DMS114 treated with DMSO at 0.1 percent for 48 hours (cell line): ENCODE data around the gene TMEM132D.
"Not testable (repeated sequence)": the region's sequence is repeated elsewhere in the genome, so short reads cannot be mapped to it uniquely, and the experiment has no call there.

Experiments
- DNase-seq: peaks from one replicate; lab custom pipeline; 2025; ENCODE audit not compliant: unreplicated experiment; lab: John Stamatoyannopoulos, UW

TMEM132D gene

DNA sequence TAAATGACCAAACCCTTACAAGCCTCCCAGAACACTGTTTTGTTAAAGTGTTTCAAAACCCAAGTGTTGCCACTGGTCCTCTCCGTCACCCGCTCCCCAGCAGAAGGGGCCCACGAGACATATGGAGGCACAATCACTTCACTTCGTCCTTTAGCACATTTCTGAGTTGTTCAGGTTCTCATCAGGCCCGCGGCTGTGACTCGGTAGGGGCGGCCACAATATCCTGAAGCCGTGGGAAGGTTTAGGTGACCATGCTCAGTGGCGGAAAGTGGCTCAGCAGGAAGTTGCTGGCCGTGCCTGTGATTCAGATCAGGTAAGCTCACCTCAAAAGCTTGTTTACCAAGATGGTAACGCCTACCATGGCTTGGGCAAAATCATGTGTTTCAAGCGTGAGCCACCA is 823.0 kb downstream of the TMEM132D start:
- DNase-seq, result no peak

DNA sequence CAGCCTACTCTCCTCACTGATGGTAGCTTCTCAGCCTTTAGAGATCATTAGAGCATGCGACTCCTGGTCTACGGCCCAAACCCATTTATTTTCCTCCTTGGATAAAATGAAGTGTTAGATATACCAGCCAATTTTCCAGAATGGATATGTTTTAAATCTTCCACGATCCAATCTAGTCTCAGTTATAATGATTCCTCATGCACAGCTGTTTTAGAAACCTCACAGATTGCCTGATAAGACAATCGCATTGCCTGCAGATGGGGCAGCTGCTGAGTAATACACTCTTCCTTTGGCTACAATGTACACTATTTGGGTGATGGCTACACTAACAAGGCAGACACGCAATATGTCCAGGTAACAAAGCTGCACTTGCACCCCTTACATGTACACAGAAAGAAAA is 823.4 kb downstream of the TMEM132D start:
- no peak for DNase-seq

DNA sequence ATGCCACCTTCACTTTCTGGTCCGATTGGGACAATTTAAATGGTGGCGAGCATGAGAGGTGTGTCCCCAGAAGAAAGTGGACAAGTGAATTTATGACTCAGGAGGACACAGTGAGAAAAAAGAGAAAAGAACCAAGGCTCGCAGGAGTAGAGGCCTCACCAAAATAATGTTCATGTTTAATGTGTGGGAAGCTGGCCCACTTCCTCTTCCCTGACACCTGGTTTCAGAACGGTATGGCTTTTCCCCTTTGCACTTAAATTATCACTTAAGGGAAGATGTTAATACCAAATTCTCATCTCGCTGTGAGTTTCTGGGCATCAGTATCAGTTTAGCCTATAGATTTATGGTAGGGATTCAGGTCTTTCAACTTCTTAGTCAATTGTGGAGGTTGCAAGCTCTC is 824.1 kb downstream of the TMEM132D start:
- DNase-seq, result no peak

DNA sequence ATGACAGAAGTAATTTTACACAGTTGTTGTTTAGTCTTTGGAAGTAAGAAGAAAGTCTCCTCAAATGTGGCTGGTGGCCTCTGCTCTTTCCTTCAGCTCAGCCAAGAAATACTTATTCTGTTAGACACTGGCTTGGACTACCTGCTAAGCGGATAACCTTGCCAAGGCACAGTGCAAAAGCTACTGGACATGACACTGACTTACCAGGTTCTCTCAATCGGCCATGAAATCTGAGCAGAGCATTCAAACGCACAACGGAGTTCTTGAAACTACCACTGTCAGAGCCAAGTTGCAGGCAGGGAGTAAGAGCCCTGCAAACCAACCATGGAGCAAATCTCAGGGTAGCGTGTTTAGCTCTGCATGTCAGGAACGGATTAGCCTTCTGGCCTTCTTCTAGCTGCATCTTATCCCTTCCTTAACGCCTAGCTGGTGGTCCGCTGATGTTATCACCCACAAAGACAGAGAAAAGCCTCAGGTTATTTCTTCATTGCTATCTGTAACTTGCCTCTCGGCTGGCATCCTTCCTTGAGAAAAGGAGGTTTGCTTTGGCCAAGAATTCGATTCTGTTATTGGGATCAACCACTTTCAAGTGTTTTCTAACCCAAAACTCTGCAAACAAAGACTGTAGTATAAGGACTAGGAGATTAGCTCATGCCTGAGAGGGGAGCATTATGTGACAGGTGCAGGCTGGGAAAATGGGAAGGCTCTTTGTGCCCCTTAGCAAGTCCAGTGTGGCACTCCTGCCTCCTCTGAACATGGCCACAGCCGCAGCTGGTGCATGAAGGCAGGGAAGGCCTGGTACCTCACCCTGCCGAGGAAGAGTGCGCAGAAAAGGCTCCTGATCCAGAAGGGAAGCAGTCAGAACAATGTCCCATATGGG is 827.1 kb downstream of the TMEM132D start:
- no peak for DNase-seq

DNA sequence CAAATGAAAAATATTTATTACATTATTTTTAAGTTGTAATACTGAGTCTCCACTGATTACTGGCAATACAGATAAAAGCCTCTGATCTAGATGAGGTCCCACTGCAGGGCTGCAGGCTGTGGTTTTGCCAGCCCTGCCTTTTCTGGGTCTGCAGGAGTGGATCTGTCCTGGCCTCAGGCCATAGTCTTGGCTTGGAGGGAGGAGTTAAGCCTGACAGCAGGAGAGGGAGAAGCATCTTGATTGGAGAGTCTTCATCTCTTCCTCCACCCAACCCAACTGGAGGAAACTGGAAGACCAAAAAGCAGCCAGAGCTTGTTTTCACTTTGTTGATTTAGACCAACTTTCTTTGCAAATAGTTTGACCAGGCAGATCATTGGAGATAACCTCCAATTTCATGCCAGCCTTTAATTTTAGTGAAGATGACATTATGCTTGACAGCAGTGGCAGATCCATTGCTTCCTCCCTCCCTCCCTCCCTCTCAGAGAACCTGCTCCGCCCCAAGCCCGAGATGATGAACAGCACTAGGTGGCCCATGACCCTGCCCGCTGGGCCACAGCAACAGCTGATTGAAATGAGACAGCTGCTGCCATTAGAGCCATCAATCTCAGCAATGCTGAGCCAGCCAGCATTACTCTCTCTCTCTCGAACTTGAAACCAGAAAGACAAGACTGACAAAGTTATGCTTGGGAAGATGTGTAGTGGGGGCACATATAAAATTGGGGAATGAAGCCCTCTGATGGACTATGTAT is 828.2 kb downstream of the TMEM132D start:
- DNase-seq, result no peak

DNA sequence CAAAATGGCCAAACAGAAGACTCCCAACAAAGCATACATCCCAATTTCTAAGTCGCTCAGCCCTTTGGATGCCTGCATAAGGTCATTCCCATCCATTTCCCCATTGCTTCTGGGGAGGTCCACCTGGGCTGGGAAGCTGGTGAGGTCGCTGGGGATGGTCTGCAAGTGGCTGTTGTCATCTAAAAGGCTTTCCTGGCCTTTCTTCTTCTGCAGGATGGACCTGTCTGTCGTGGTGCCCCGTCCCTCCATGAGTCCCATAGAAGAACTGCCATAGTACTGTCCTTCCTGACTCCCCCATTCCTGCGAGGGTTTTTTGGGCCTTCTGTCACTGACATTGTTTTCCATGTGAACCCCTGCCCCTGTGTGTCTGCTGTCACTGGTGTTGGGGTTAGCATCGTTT is 829.4 kb downstream of the TMEM132D start:
- DNase-seq, result no peak

DNA sequence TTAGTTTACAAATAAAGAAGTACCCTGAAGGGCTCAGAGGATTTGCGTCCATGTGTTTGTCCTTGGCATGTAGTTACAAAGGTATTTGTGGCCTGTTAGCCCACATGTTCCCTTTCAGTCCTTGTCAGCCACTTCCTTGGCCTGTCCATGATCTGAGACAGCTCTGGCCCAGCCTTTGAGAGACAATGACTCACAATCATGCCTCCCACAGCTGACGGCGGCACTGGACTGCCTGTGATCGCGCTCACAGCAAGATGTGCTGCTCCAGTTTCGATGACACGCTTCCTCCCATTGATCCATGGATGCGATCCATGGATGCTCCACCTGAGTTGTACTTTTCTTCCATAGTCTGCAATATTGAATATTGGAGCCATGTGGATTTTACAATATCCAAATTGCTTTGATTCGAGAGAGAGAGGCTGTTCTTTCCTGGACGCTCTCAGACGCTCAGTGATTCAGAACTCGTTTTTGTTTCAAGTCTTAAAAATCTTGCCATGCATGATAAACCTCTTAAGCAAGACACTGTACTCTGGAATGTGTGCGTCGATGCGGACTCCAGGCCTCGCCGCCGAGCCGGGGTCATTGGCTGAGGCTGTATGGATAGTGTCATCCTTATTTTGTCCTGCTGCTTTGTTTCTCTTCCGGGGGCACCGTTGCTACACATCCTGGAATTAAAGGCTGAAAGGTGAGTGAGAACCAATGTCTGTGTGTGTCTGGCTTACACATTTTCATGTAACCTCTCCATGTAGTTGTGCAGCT is 830.5 kb downstream of the TMEM132D start:
- no peak for DNase-seq

DNA sequence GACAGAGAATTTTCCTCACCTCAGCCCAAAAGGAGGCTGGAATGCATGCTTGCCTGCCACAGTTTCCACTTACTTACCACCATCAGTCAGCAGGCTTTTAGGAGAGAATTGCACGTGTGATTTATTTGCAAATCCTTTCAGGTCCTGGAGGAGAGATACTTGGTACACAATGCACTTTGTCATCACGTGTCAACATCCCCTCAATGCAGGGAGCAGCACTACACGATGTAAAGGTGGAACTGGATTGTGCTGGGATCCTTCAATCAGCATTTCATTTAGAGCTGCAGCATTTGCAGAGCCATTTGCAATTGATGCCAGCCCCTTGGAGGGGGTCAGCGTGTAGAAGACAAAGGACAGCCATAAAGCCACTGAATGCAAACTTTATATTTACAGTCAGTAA is 832.5 kb downstream of the TMEM132D start:
- DNase-seq, result no peak

DNA sequence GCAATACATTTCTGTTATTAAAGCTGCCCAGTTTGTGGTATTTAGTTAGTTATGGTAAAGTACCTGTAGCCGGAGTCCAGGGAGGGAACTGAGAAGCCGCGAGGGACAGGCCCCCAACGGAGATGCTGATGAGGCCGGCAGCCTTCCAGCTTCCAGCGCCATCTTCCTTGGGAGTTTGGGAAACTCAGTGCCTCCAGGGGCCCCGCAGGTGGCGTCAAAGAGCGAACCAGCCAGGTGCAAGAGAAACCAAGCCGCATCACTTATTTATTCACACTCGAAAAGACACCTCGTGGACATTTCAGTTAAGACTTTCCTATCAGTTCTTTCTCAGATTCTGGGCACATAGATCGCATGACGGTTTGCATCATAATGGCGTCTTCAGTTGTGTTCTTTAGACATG is 833.9 kb downstream of the TMEM132D start:
- no peak for DNase-seq

DNA sequence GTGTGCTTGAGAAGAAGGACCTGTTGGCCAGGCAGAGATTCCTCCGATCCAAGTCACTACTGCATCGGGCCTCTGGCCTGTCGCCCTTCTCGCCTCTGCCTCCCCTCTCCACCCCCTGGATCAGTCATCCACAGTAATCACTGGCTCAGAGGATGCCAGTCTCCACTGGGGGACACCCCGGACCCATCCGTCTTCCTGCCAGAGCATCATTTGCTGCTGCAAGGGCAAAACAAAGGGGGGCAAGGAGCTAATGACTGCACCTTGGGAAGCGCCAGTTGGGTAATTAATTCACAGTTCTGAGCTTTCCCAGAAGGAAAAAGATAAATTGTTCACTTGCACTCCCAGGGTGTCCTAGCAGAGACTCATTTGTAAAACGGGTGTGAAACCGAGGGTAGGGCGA is 835.1 kb downstream of the TMEM132D start:
- no peak for DNase-seq

DNA sequence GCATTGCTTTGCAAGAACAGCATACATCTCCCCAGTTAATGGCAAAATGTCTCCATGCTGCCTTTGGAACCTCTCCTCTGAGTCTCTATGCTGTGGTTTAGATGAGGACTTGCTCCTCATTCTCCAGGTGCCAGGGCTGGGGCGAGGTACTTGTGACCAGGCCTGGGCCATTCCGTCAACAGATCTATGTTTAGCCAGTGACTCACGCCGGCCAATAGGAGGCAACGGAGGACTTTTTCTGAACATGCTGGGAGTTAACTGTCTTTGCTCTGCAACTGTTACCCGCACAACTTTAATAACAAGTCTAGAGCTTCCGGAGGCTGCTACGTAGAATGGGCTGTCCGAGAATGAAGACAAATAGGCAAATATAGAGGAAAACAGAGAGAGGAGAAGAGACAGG is 836.3 kb downstream of the TMEM132D start:
- no peak for DNase-seq

DNA sequence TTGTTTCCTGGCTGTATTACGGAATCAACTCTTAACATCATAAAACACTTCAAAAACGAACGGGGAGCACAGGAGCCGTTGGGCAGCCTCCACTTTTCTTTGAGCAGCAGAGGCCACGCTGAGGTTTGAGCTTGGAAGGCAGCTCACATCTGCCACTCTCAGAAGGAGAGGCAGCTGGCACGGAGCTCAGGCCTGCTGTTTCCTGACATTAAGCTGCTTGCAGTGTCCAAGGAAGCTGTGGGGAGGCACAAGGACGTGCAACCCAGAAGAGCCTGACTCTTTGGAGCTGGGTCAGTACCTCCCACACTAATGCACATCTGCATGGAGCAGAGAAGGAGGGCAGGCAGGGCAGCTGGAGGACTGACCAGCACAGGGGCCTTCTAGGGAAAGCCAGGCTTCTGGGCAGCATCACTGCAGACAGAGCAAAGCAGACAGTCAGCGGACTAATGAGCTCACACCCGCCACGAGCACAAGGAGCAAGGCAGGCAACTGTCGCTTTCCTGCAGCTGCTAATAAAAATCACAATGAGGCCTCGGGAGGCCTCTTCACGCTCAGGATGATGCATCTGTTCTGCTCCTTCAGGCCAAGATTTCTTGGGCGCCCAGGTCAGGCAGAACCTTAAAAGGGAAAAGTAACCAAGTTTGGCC is 839.5 kb downstream of the TMEM132D start:
- no peak for DNase-seq

DNA sequence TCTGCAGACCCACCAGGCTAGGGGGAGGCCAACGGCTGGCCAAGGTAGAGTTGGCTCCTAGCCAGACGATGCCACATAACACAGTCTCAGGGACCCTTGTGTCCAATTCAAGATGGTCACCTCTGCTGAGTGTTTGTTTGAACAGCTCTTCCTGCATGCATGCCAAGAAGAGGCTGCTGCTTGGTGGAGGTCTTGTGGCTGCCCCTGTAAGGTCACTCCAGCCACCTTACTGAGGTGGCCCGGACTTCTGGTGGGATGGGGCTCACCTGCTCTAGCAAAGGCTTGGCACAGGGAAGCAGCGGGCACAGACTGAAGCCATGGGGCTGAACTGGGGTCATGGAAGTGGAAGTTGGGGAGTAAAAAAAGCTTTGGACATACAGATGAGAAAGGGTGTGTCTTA is 840.2 kb downstream of the TMEM132D start:
- DNase-seq, result no peak

DNA sequence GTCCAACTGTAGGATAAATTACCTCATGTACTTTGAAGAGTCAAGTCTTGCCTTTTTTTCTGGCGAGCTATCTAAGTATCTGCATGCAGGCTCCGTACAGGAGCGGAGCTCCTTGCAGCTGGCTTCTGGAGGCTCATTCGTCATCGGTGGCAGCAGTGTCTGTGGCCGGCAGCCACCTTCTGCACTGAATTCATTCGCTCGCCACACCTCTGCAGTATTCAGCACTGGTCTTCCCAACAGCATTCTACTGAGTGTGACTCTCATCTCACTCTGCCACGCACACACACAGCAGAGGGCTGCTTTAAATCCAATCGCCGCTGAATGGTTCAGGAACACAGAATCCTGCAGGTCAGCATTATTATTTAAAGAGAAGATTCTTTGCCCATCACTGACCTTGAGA is 850.6 kb downstream of the TMEM132D start:
- DNase-seq, result no peak

DNA sequence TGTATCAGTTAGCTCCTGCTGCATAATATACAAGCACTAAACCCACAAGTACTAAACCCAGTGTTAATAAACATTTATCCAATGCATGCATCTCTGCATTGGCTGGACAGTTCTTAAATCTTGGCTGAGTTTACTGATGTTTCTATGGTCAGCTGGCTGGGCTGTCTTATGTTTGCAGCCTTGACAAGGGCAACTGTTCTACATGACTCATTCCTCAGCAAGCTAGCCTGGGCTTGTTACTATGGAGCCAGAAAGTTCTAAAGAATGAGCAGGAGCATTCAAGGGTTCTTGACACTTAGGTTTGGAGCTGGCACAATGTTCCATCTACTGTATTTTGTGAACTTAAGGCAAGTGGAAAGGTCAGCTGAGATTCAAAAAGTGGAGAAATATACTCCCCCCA is 851.5 kb downstream of the TMEM132D start:
- DNase-seq, result no peak

DNA sequence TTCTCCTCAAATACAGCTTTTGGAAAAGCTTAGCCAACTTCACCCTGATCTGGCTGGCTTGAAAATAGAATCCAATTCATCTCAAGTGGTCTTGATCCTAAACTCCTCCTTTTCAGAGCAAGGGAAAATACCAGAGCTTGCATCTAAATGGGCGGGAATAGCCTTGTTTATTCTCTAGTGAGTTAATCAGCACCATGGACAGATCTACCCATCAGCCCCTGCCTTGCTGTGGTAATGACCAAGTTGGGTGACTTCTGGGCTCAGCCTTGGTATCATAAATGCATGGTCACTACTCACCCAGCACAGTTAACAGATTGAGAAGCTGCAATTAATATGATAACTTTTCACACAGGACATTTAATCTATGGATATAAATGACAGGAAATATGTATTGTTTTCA is 853.9 kb downstream of the TMEM132D start:
- DNase-seq, result no peak

DNA sequence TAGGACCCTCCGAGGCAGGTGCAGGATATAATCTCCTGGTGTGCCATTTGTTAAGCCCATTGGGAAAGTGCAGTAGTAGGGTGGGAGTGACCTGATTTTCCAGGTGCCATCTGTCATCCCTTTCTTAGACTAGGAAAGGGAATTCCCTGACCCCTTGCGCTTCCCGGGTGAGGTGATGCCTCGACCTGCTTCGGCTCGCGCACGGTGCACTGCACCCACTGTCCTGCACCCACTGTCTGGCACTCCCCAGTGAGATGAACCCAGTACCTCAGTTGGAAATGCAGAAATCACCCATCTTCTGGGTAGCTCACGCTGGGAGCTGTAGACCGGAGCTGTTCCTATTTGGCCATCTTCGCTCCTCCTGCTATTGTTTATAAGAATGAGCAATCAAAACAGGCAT is 860.5 kb downstream of the TMEM132D start:
- DNase-seq, result not testable (repeated sequence)

DNA sequence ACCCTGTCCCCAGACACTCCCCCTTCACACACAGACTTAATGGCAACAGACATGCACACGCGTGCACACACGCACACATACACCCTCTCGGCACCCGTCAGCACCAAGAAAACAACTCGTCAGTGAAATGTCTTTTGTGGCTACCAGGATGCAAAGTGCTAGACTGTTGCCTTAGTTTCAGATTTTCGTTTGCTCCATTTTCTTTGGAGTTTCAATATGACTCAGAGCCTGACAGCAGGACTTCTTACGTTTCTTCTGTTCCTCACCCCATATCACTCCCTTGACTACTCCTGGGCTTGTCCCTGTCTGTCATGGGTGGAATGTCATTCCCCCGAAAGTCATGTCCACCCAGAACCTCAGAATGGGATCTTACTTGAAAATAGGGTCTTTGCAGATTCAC is 867.7 kb downstream of the TMEM132D start:
- no peak for DNase-seq

DNA sequence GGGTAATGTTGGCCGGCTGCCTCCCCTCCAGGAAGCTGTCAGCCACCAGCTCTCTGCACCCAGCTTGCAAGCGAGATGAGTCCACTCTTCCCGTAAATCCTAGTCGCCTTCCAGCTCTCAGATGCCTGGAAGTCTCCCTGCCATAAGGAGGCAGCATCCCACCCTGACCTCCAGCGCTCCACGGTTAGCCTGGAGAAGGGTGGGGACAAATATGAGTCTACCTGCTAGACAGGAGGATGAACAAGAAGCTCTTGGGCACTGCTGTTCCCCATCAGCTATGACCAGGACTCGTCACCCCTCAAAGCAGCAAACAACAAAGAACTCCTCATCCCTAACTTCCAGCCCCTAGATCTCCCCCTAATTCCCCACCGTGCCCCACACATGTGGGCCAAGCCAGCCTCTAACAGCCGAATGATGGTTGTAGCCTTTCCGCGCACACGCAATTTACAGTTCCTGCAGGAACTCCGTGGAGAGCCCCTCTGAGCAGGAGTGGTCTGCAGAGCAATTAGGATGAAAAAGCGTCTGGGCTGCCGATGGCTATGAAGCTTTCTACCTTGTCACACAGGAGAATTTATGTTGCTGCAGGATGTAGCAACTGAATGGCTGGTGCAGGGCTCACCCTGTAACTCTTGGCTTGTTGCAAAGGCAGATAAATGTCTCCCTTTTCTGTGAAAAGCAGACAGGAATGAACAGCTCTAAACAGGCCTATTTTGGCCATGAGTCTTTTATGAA is 869.1 kb downstream of the TMEM132D start:
- DNase-seq, result no peak

DNA sequence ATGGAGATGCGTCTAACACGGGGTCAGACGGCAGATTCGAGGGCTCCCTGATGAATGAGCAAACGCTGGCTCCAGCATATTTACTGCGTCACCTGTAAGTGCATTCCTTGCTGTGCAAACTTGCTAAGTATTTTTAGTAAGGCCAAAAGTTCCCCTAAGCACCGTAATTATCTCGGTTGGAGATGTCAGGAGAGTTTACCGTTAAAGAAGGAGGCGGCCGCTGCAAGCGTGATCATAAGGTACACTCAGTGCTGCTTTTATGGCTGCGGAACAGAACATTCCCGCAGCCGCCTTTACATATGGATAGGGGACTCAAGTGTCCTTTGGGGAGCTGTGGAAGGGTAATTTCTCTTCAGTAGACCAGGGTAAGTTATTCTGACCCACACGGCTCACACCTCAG is 875.0 kb downstream of the TMEM132D start:
- DNase-seq, result no peak

DNA sequence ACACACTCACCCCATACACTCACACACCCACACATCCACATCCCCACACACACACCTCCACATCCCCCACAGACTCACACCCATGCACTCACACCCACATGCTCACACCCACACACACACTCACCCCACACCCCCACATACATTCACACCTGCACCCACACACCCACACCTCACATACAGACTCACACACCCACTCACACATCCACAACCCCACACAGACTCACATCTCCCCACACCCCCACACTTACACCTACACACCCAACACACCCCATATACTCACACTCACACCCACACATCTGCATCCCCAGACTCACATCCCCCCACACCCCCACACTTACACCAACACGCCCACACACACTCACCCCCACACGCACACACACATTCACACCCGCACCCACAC is 878.8 kb downstream of the TMEM132D start:
- DNase-seq, result no peak
